HG03060 (cell line): ENCODE data around the gene BORCS5.
"Not testable (repeated sequence)": the region's sequence is repeated elsewhere in the genome, so short reads cannot be mapped to it uniquely, and the experiment has no call there.

Experiments
- ATAC-seq: cut with Tn5 transposase; IDR thresholded peaks from one replicate; pipeline ENCODE4 v1.9.1; 2021; ENCODE audit warnings: low read depth, moderate number of reproducible peaks; ENCODE audit not compliant: unreplicated experiment

The BORCS5 gene

DNA sequence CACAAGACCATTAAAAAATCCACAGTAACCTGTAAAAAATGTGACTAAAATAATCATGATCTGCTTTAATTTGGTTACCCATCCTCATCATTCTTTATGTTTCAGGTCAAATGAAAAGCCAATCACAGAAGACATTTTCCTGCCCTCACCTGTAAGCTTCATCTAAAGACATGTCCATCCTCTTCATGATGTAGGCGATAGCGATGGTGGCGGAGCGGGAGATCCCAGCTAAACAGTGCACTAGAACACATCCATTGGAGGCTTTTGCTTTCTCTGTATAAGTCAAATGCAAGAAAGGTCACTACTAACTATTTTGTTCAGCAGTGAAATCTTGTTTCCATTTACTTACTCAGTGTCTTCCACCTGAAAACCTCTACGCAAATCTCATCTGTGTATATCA, 123.2 kb downstream of the BORCS5 start:
- no peak for ATAC-seq

DNA sequence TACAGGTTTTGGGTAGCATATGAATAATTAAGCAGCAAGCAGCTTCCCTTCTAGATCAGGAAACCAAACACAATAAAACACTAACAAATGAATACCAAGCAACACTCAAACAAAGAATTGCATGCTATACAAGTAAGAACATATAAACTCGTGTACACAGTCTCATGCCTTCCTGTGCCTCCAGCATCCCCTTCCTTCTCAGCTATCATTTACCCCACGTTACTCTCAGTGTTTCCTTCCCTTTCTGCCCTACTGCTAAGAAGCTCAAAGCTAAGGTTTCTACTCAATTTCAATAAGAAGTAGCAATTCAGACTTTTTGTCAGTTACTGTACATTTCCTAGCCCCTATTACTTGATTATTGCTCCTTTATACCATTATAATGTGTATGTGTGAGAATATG, 124.8 kb downstream of the BORCS5 start:
- ATAC-seq: no peak

DNA sequence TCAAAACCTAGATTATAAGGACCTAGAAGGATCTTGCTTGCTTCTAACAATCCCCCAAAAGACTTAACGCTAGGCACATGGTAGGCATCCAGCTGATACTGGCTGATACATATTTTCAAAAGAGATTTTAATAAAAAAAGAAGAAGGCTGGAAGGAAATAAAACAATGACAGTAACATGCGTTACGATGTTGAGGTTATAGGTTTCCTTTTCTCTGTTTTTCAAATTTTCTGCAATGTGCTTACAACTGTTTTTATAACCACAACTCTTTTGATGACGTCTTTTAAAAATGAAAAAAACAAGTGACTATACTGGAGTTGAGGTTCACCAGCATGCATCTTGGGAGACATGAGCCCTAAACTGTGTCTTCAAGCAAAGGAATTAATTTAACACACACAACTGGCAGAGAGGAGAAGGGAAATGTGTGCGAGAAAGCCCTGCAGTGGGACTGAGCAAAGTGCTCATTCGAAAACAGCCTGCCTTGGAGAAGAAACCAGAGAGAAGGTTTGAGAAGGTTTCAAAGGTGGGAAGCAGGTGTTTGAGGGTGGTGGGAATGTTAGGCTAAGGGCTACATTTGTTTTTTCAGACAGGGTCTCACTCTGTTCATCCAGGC, 125.4 kb downstream of the BORCS5 start:
- no peak for ATAC-seq

DNA sequence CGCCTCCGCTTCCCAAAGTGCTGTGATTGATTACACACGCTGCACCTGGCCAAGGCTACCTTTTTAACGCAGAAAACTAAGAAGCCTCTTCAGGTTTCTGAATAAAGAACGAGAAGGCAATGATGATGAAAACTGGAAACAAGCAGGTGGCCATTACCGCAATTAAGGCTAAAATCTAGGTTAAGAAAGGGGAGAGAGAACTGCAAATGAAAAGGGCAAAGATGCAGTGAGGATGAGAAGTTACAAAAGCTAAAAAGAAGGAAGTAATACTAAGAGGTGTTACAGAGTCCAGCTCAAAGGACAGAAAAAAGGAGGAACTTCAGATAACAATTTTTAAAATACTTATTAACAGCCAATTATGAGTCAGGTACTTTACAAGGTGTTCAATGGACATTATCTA, 126.1 kb downstream of the BORCS5 start:
- ATAC-seq: no peak

DNA sequence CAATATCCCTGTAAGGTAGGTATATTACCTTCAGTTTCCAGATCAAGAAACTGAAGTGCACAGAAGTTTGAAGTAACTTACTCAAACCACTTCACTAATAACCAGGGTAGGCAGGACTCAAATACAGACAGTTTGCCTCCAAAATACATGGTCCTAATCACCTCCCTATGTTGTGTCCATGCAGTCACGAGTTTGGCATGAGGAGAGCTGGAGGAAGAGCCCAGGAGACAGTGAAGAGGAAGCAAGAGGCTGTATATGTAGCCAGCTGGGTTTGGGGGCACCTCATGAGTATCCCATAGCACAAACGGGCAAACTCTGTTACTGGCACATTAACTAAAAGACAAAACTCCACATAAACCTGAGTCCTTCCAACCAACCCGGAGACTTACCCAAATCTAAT, 126.6 kb downstream of the BORCS5 start:
- ATAC-seq: no peak

DNA sequence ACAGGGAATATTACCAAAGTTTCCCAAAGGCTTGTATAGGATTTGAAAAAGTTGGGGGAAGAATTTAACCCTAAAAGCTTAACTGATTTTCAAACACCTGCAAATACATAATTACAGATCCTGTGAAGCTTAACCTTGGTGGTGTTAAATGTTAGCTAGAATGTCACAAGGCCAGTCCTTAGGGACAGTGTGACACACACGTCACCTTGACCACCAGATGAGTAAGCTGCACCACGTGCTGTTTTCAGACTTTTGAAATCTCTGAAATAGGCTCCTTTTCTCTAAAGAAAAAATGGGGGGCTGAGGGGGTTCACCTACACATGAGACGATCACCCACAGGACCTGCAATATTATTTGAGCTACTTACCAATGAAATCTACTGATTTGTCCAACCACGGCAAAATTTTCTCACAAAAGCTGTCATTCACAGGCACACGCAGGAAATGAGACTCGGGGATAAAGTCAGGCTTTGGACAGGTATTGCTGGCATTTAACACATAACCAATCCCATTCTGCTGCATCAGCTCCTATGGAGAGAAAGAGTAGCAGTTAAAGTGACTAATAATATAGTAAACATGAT, 129.9 kb downstream of the BORCS5 start:
- peak; percentile 86 for ATAC-seq

DNA sequence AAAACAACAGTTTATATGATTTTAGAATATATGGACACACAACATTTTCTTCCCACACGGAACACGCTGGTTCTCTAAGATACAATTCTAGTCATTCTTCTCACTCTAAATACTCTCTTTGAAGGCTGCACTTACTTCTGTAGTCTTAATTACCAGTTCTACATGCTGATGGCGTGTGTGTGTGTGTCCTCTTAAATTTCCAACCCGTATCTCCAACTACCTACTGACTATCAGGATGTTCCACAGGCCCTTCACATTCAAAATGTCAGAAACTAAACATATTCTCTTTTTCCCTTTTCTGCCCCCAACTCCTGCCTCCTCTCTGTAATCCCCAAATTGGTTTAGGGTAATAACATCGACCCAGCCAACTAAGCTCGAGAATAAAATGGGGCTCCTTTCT, 130.6 kb downstream of the BORCS5 start:
- no peak for ATAC-seq

DNA sequence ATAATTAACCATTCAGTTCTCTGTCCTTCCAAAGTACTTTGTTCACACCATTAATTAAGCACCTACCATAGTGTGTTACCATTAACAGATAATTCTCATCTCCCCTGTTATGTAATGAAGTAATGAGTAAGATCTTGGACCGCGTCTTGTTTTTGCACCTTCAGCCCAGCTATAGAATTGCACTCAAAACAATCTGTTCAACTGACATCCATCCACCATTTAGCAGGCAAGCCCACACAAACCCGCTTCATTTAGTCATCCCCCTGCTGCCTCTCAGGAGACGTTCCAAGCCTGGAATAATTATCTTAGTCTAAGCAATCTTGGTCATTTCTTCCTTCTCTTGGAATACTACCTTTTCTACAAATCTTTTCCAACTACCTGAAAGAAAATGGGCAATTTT, 131.4 kb downstream of the BORCS5 start:
- no peak for ATAC-seq

DNA sequence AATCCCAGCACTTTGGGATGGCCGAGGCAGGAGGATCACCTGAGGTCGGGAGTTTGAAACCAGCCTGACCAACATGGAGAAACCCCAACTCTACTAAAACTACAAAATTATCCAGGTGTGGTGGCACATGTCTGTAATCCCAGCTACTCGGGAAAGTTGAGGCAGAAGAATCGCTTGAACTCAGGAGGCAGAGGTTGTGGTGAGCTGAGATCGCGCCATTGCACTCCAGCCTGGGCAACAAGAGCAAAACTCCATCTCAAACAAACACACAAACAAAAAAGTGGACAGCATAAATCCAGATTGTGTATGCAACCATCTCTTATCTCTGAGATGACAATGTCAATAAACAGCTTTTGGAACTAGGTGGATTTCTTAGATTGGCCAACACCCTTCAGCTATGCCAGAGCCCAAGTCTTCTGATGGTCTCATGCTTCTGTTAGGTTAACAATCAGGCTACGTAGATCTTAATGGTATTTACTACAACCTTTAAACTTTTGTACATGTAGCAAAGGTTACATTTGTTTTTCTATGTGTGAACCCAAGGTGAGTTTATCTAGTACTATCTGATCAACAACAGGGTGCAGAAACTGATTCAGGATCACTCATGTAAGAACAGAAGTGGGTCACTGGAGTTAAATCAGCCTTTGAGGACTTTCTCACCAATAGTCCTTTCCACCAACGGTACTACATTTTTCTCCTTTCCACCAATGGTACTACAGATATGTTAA, 132.1 kb downstream of the BORCS5 start:
- ATAC-seq: no peak

DNA sequence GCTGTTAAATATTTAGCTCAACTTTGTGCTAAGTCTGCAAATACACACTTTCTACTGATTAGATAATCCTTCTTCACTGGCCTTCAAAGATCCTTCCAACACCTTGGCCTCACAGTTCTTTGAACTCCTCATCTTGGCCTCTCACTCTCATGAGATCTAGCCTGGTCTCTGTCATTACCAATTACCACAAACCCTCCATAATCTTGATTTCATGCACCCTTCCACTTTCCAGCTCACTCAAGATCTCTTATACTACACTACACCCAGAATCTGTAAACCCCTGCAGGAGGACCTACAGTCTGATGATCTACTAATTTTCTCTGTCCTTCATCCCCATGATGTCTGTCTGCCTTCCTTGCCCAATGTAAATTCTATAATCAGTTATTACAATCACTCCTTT, 134.7 kb downstream of the BORCS5 start:
- ATAC-seq: no peak

DNA sequence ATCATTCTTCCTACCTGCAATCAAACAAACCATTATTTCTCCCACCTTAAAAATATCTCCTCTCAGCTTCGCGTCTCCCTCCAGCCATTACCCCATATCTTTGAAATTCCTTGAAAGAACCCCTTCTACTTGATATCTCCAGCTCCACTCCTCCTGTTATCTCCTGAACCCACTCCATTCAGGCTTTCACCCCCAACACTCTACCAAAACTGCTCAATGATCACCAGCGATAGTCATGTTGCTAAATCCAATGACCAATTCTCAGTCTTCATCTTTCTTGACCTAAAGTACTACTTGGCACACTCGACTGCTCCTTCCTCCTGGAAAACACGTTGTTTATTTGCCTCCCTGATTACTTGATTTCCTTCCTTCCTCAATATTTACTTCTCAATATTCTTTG, 135.7 kb downstream of the BORCS5 start:
- no peak for ATAC-seq

DNA sequence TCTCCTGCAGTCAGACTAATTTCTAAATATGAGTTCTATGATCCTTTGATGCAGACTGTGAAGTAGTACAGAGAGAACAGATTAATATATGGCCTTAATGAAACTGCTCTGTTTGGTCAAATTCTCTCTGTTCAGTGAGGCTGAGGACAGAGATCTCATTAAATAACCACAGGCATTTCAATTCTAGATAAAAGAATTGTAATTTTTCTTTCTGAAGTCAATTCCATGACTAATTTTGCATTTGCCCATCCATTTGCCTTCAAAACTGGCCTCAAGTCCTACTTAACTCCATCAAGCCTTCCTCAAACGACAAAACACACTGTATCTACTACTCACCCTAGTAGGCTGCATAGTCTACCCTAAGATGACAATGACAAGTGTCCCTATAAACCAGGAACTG, 138.7 kb downstream of the BORCS5 start:
- ATAC-seq: no peak

DNA sequence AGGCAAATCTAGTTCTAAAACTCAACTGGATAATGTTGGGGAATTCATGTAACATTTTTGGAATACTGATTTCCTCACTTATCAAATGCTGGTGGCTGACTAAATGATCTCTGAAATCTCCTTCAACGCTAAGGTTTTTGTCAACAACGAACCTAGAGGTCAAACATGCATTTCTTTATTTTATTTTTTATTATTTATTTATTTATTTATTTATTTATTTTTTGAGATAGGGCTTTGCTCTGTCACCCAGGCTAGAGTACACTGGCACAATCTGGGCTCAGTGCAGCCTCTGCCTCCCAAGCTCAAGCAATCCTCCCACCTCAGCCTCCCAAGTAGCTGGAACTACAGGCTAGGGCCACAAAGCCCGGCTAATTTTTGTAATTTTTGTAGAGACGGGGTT, 141.3 kb downstream of the BORCS5 start:
- no peak for ATAC-seq

DNA sequence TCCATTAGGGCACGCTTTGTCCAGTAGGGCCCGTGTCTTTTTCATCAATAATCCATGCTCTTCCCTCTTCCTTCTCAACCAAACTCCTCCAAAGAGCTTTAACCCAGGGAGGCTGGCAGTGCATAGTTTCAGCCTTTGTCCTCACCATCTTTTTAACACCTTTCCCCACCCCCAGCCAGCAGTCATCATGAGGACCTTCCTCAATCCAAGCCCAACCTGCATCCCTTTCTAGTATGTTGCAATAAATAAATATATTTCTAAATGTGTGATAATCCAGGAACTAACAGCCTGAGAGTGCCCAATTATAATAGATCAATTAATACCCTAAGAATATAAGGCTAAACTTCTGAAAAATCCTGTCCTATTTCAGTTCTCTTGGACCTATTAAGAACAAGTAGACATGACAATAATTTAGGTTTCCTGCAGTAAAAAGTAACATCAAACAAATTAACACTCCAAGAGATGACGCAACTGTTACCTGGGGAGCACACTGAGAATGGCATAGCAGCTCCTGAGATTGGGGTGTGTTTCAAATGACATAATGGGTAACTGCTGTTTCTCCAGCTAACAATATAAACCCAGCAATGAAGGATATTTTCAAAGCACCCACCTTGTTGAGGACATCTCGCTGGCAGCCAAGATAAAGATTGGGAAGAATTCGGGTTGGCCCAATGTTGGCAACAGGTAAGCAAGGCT, 143.2 kb downstream of the BORCS5 start:
- no peak for ATAC-seq

DNA sequence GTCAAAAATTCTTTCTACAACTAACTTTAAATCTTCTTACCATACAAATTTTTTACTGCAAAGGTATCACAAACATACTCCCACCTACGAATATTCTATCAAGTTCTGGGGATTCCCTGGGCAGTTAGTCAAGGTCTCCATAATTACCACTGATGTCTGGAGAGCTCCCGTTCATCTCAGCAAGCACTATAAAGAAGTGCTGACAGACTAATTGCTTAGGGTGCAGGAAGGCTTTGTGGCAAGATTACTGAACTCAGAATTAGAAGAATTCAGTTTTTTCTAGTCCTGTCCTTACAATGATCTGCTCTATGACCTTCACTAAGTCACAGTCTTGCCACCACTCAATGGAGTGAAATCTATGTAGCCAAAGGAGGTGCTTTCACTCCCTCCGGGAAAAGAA, 144.2 kb downstream of the BORCS5 start:
- no peak for ATAC-seq

DNA sequence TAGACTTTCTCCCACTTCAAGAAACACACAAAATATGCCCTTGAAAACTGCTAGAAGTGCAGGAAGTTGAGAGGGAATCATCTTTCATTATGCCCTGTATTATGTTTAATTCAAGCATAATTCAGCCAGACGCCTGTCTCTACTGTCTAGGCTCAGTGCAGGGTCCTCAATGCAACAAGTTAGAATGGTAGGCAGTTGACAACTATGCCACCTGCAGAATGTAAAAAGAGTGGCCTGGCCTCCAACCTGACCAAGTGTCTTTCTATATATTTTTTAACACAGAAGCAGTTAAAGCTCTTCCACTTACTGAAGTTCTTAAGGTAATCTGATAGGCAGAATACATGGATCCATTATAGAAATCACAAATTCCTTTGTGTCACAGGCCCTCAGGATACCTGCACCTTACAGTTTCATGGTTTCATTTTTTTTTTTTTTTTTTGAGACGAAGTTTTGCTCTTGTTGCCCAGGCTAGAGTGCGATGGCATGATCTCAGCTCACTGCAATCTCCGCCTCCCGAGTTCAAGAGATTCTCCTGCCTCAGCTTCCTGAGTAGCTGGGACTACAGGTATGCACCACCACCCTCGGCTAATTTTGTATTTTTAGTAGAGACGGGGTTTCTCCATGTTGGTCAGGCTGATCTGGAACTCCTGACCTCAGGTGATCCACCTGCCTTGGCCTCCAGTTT, 145.4 kb downstream of the BORCS5 start:
- ATAC-seq: not testable (repeated sequence)

DNA sequence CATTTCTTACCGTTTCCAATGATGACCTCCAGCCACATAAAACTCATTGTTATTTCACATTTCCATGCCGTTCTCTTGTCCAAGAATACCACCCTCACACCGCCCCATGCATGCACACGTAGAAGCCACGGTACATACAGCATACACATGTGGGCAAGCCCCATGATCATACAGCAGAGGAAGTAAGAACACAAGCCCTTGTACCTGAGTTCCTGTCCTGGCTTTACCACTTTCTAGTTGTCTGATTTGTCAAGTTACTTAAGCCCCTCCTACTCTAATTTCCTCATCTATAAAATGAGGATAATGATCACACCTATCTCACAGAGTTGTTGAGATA, 145.9 kb downstream of the BORCS5 start:
- no peak for ATAC-seq

DNA sequence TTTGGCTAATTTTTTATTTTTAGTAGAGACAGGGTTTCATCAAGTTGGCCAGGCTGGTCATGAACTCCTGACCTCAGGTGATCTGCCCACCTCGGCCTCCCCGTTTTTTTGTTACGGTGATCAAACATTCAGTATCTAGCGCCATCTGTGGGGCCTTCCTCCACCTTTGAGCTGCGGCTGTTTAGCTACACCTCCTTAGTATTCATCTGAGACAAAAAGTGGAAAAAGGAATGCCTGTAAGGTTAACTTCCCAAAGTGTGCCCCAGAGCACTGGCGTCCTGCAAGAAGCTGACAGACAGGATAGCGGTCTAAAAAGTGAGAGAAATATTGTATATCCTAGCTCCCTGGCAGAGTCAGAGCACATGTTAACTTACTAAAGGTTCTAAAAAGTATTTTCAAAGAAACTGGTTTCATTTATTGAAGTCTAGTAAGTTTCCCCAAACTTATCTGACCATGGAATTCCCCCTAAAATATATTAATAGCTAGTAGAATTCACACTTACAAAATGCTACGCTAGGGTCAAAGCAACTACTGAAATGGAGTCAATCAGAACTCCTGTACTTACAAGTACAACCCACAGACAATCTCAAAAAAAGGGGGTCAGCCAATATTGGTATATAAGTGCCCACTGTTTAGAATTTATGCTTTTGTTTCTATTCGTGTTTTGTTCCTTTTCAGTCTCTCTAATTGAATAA, 146.7 kb downstream of the BORCS5 start:
- no peak for ATAC-seq

DNA sequence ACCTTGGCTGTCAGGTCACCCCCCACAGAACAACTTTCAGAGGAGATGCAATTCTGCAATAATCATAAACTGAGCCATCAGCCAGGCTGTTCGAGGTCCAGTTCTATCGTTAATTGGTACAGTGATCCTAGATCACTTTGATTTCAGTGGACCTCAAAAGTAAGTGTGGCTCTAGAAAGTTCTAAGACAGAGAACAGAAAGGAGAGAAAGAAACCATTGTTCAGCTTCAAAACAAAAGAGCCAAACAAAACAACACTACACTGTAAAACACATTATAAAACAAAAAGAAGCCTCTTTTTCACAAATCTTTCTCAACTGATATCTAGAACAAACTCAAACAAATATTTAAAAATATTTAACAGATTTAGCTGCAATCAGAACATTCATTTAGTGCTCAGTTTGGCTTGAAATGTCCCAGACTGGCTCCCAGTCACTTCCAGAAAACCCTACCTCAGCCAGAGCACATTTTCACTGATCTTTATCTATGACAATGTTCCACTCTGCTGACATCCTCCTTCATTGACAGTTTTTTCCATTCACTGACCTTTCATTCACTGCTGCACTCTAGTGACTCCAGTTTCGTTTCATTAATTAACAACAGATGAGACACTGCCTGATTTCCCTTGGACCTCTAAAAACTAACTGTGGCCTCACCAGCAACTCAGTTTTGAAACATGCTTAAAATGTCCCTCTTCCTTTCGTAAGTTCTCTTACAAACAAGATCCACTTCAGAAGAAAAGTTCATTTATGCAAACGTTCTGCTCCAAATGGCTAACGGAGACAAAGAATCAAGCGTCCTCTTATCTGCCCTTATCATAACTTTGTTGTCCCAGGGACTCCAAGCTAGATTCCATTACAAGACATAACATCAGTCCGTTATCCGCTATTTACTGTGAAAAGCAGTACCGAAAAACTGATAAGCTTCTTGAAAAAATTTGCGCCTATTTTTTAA, 148.9 kb downstream of the BORCS5 start:
- ATAC-seq: peak; percentile 81
